GM10266 (cell line): ENCODE data around the gene STARD7.
"Not testable (repeated sequence)": the region's sequence is repeated elsewhere in the genome, so short reads cannot be mapped to it uniquely, and the experiment has no call there.

Source experiments
- DNase-seq: peaks from one replicate; pipeline ENCODE4 v3.0.0; 2012; ENCODE audit errors: extremely low spot score
- CTCF ChIP-seq: IDR thresholded peaks from 2 replicates; pipeline ENCODE4 v1.5.1; 2012; ENCODE audit warnings: mild to moderate bottlenecking, low read depth; ENCODE audit not compliant: control insufficient read depth, insufficient read depth; ENCODE audit errors: missing control alignments

The STARD7 gene

GRCh38 chr2:96145036-96145847, 63.4 kb downstream of the STARD7 start, which contains the start of gene DUSP2:
Gene DUSP2 (minus strand): TSS chr2:96145440. CDS start chr2:96145354, 86 bp downstream.
- TF ChIP-seq CTCF: no peak
- DNase-seq: peak; percentile 98

DNA sequence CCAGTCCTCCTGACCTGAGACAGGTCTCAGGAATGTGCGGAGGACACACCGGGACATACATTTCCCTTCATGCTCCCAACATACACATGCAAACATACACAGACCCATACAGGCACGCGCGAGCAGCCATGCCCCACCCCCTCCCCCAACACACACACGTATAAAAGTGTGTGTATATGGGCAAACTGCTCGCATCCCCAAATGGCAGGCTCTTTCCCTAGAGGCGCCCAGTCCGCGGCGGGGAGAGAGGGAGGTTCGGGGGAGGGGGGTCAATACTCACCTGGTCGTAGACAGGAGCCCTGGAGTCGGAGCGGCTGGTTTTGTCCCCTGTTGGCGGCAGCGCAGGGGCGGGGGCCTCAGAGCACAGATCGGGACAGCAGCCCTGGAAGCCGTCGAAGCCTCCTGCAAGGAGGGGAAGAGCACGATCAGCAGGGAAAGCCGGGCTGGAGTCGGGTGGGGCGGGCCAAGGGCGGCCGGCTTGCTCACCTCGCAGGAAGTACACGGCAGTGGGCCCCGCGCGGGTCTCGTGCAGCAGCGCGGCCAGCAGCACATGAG, 64.1 kb downstream of the STARD7 start:
- TF ChIP-seq CTCF: no peak
- DNase-seq: no peak

DNA sequence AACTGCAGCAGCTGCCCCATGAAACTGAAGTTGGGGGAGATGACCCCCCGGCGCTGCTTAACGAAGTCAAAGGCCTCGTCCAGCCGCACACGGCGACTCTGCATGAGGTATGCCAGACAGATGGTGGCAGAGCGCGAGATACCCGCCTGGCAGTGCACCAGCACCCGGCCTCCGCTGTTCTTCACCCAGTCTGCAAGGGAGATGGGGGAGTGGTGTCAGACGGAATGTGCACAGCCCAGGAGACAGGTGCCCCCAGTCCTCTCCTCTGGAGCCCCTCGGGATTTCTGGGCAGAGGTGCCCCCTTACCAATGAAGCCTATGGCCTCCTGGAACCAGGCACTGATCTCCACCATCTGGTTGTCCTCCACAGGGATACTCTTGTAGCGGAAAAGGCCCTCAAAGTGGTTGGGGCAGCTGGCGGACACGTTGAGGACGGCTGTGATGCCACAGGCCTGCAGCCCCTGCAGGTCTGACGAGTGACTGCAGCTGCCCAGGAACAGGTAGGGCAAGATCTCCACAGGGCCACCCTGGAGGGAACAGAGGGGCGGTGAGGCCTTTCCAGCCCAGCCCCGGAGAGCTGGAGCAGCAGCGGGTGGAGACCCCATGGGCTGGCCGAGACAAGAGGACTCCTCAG, 64.7 kb downstream of the STARD7 start:
- peak; percentile 56 for DNase-seq
- TF ChIP-seq CTCF: peak; percentile 31

DNA sequence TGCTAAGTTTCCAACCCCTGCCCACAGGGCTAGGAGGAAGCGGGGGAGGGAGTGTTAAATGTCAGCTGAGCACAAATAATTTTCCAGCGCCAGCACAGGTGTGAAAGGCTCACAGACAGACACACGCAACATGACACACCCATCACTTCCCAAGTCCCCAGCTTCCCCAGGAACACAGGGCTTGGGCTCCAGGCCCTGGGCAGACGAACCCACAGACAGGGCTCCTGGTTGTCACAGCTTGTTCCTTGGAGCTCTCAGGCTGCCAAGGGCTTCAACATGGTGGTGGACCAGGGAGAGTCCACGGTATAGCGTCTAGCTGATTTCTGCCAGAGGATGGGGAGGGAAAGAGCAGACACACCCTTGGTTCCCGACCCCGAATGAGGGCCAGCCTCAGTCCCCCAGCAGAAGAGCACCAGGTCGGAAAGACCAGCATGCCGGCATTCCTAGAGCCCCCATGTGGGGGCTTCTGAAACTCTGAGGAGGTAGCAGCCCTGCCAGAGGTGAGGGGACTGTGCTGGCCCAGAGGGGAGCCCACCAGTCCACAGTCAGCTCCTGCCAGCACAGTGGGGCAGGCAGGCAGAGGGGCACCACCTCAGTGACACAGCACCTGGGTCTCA, 65.3 kb downstream of the STARD7 start:
- TF ChIP-seq CTCF: no peak
- no peak for DNase-seq

DNA sequence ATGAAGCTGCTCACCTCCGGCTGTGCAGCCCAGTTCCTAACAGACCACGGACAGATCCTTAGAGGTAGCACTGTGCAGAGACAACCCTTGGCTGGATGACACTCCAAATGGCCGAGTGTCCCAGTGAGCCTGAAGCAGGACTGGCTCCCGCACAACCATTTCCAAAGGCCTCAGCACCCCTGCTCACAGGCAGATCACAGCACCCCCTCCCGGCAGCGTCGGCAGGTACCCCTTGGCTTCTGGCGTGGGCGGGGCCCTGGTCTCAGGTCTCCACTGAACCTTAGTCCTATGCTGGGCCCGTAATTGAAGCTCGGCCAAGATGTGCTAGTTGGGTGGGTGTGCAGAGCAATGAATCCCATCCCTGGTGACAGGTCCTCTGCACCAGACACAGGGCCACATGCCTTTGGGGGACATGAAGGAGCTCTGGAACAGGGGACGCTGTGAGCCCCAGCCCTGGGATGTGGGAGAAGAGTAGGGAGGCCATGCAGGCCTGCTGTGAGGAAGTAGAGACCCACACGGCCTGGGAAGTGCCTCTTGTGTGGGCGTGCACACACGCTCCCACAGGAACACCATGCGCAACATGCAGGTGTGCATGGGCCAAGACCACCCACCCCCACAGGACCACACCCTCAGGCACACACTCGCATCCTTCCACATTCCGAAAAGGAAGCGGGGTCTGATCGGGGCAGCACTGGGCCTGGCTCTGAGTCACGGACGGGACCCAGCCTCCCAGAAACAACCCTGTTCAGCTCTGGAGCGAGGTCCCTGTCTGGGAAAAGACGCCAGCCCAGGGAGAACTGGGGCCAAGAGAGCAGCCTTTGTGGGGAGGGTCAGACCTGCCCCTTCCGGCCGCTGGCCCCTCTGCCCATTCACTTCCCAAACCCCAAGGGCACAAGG, 66.2 kb downstream of the STARD7 start:
- TF ChIP-seq CTCF: peak; percentile 64
- DNase-seq: peak; percentile 78

DNA sequence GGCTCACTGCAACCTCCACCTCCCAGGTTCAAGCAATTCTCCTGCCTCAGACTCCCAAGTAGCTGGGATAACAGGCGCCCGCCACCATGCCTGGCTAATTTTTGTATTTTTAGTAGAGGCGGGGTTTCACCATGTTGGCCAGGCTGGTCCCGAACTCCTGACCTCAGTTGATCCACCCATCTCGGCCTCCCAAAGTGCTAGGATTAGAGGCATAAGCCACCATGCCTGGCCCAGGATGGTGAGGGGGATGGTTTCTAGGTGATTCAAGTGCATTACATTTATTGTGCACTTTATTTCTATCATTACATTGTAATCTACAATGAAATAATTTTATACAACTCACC, 67.0 kb downstream of the STARD7 start:
- DNase-seq: not testable (repeated sequence)
